Fibroblast of mammary gland (primary cell): ENCODE results near the gene PEA15.
A peak's percentile ranks its signal among the peaks of the same experiment; 100 is the strongest.

Experiments used
- DNase-seq: peaks from one replicate; pipeline ENCODE4 v3.0.0-alpha.2; 2010; ENCODE audit warnings: low read depth
- H3K4me3 ChIP-seq: 2 replicates; pipeline ENCODE4 v1.5.1; 2011; ENCODE audit warnings: low read depth, mild to moderate bottlenecking, low read length, moderate library complexity; ENCODE audit not compliant: control insufficient read depth
- CTCF ChIP-seq: conservative IDR thresholded peaks from 2 replicates; pipeline ENCODE4 v1.5.1; 2011; ENCODE audit warnings: low read depth, low read length, inconsistent platforms; ENCODE audit not compliant: control insufficient read depth, insufficient read depth

PEA15 gene

DNA sequence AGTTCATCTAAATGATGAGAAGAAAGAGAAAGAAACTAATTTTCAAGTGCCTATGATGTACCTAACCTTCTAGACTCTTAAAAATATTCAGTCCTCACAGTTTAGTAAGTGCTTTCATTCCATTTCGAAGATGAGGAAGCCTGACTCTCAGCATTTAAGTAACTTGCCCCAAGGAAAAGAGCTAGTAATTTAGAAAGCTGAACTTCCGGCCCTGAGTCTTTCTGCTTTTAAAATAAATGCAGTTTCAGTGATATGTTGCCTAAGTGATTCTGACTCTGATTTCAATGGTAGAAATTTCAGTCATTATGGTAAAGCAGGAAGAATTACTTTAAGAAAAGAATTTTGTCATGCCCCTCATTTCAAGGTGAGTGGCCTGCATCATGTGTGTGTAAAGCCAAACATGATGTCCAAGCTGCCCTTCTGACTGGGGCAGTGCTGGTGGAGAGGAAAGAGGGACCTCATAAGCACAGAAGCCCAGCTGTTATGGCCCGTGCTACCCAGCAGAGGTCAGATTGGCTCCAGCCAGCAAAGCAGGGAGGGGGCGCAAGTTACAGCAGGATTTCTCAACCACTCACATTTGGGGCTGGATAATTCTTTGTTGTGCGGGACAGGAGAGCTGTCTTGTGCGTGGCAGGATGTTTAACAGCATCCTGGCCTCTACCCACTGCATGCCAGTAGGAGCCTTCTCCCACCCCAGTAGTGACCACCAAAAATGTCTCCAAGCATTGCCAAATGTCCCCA is 43.0 kb upstream of the PEA15 start:
- peak; percentile 46 for TF ChIP-seq CTCF
- no peak overlapping the region for H3K4me3 ChIP-seq
- peak; percentile 19 for DNase-seq

DNA sequence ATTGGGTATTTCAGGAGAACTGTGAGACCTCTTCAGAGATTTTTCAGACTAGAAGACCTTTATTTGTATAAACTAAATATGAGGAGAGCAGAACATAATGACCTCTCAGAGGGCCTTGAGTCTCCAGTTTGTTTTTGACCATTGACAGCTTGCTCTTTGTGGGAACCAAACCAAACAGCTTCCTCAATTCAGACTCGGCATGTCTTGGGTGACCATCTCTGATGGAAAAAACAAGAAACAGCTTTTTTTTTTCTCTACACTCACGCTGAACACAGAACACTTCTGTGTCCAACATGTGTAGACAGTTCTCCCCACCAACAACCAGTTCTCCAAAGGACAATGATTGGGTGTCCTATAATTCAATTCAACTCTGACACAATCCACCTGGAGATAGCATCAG is 42.3 kb upstream of the PEA15 start:
- no peak overlapping the region for H3K4me3 ChIP-seq
- DNase-seq: no peak
- TF ChIP-seq CTCF: no peak

DNA sequence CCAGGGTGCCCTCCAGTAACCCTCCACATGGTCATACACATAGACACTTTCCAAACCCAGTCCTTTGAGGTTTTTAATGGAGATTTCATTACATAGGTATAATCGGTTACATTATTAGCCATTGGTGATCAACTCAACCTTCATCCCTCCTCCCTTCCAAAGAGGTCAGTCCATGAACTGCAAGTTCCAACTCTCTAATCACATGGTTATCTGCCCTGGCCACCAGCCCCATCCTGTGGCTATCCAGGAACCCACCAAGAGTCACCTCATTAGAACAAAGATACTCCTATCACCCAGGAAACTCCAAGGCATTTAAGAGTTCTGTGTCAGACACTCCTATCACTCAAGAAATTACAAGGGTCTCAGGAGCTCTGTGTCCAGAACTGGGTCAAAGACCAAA is 41.6 kb upstream of the PEA15 start:
- H3K4me3 ChIP-seq: no peak overlapping the region
- no peak for DNase-seq
- peak; percentile 15 for TF ChIP-seq CTCF

- no peak overlapping the region for H3K4me3 ChIP-seq
- DNase-seq: no peak
- no peak for TF ChIP-seq CTCF
Observed at GRCh38 chr1:160164121-160164520, 41.1 kb upstream of the PEA15 start.

GRCh38 chr1:160166166-160166868 is 38.9 kb upstream of the PEA15 start:
- DNase-seq: no peak
- no peak for TF ChIP-seq CTCF

DNA sequence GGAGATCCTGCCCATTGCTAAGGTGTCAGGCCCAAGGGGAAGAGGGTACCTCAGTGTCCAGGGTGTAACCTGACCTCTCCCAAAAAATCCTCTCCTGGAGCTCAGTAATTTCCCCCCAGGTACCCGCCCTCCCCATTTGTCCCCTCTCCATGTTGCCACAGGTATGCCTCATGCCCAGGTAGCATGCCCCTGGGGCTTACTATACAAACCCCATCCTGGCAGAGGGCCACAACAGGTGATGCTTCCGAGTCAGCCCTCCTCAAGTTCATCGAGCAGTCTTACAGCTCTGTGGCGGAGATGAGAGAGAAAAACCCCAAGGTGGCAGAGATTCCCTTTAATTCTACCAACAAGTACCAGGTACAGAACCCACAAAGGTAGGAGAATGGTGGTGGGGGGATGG is 38.1 kb upstream of the PEA15 start:
- no peak for TF ChIP-seq CTCF
- no peak for DNase-seq
- H3K4me3 ChIP-seq: no peak overlapping the region

More at GRCh38 chr1:160166166-160166868, 38.9 kb upstream of the PEA15 start:
- H3K4me3 ChIP-seq: no peak overlapping the region
